Fibroblast of gingiva (primary cell): Measurements from ENCODE around the gene LHX2.
"Not testable (repeated sequence)": the region's sequence is repeated elsewhere in the genome, so short reads cannot be mapped to it uniquely, and the experiment has no call there.

Experiments used
- DNase-seq: peaks from one replicate; pipeline ENCODE4 v3.0.0-alpha.2; 2011; ENCODE audit warnings: low read depth

Gene LHX2, protein sequence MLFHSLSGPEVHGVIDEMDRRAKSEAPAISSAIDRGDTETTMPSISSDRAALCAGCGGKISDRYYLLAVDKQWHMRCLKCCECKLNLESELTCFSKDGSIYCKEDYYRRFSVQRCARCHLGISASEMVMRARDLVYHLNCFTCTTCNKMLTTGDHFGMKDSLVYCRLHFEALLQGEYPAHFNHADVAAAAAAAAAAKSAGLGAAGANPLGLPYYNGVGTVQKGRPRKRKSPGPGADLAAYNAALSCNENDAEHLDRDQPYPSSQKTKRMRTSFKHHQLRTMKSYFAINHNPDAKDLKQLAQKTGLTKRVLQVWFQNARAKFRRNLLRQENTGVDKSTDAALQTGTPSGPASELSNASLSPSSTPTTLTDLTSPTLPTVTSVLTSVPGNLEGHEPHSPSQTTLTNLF

GRCh38 chr9:124011460-124012301 lies at the start of gene LHX2:
Gene LHX2, plus strand, starts transcription at chr9:124011768. Its CDS starts 581 bp downstream, at chr9:124012349.
- peak; percentile 57 for DNase-seq

DNA sequence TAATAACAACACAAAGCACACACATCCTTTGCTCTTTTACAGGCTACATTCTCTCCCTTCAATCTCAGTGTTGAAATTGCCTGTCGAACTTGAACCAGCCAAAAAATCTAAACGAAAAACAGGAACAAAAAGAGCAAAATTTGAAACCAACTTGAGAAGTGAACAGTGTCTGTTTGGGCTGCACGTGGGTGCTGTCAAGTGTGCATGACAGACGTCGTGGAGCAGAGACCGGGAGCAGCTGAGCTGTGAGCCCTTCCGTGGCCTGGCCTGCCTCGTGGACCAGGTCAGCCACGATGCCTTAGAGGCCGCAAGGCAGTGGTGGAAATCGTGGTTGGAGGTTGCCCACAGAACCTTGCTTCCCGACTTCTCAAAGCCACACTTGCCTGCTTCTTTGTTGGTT lies 46.8 kb upstream of the LHX2 start:
- DNase-seq, result no peak

GRCh38 chr9:123965801-123966686 lies 45.5 kb upstream of the LHX2 start:
- no peak for DNase-seq

- no peak for DNase-seq
Observed at GRCh38 chr9:123967323-123967722, 44.2 kb upstream of the LHX2 start.

GRCh38 chr9:123972618-123973017 lies 39.0 kb upstream of the LHX2 start:
- no peak for DNase-seq

DNA sequence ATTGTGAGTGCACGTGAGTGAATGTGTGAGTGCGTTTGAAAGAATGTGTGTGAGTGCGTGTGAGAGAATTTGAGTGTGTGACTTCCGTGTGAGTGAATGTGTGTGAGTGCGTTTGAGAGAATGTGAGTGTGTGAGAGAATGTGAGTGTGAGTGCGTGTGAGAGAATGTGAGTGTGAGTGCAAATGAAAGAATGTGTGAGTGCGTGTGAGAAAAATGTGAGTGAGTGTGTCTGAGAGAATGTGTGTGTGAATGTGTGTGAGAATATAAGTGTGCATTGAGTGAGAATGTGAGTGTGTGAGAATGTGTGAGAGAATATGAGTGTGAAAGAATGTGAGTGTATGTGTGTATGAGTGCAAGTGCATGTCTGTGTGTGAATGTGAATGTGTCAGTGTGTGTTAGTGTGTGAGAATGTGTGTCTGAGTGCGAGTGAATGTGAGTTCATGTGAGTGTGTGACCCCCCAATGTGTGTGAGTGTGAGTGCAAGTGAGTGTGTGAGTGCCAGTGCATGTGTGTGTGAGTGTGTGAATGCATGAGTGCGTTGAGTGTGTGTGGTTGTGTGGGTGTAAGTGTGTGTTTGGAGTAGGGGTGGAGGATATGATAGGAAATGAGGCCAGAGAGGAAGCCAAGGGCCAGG lies 37.9 kb upstream of the LHX2 start:
- no peak for DNase-seq

GRCh38 chr9:123974471-123974870 lies 37.1 kb upstream of the LHX2 start:
- no peak for DNase-seq

- no peak for DNase-seq
Observed at GRCh38 chr9:123975871-123976270, 35.7 kb upstream of the LHX2 start.

DNA sequence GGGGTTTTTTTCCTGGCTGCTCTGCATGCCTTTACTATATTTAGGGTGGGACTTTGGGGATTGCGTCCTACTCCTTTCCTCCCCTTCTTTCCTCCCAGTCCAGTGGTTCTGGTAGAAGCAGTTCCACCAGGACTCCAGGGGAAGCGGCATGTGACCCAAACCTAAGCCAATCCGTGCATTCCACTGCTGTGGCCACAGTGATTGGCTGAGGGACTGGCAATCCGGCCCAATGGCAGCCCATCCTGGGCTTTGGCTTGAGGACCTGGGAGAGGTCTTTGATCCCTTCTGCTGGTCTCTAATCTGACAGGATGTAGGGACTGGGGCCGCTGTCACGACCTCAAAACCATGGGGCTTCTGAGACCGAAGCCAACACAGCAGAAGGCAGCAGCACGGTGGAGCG lies 35.0 kb upstream of the LHX2 start:
- not testable (repeated sequence) for DNase-seq

DNA sequence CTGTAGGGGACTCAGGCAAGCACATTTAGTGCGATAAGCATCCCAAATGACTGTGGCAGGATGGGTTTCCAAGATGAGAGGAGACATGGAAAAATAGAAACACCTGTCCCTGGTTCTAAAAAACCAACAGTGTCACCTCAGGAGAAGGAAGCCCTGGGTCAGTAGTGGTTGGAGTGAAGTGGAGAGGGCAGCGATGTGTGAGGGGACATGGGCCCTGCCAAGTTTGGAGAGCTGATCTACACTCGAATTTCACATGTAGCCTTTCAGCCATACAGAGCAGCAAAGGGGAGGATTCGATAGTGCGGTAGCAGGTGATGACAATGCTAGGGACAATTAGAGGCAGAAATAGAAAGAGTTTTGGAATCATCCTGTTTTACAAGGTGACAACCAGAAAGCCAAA lies 32.6 kb upstream of the LHX2 start:
- no peak for DNase-seq

DNA sequence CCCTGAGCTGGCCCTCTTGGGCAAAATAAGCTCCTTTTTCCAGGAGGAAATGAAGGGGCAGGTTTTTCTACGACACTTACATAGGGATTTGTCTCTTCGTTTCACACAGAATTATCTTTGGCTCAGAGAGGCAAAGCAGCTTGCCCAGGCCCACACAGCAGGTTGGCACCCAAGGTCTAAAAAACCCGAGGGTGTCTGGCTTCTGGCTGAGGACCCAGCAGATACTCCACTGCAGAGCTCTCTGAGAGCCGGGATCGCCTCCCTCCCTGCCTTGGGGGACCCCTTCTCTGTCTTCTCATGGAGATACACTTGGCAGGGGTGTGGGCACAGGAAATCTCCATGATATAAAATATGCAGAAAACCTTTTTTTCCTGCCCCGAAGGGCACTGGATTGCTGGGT lies 29.0 kb upstream of the LHX2 start:
- no peak for DNase-seq

GRCh38 chr9:123983047-123983446 lies 28.5 kb upstream of the LHX2 start:
- no peak for DNase-seq

DNA sequence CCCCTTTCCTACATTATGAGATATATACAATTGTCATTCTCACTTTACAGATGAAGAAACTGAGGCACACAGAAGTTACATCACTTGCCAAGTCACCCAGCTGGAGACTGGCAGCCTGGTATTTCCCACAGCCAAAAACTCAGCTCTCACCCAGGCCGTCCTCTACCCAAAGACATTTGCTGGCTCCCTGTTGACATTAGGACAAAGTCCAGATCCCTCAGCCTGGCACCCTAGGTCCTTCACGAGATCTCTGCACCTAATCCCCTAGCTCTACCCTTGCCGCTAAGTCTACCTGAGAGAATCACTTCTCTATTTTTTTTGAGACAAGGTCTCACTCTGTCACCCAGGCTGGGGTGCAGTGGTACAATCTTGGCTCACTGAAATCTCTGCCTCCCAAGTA lies 26.8 kb upstream of the LHX2 start:
- no peak for DNase-seq

DNA sequence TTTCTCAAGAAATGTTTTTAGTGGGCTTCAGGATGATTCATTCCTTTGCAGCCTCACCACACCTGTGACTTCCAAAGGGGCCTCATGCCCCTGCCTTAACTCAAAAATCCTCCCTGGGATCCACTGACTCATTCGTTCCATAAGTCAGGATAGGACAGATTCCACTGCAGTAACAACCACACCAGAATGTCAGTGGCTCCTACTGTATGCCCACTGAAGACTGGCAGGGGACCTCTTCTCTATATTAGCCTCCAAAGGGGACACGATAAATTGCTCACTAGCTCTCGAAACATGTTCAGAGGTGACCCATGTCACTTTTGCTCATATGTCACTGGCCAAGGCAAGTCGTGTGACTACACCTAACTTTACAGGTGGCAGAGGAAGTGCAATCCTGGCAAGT lies 25.7 kb upstream of the LHX2 start:
- DNase-seq, result no peak

DNA sequence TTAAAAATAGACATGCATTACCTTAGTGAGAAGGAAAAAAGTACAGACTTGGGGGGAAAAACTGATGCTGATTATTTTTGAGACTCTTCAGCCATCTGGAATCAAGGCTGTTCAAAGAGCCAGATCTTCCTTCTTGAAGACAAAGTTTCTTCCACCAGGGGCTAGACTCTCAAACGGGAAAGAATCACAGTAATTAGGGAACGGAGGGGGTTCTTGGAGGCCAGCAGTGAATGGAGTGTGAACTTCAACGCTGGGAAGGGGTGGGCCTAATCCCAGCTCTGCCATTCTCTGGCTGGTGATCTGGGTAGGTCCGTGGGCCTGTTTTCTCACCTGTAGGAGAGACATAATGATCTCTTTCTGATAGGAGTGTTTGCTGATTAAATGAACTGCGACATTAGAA lies 21.1 kb upstream of the LHX2 start:
- no peak for DNase-seq

GRCh38 chr9:123992679-123993078 lies 18.9 kb upstream of the LHX2 start:
- DNase-seq, result not testable (repeated sequence)

DNA sequence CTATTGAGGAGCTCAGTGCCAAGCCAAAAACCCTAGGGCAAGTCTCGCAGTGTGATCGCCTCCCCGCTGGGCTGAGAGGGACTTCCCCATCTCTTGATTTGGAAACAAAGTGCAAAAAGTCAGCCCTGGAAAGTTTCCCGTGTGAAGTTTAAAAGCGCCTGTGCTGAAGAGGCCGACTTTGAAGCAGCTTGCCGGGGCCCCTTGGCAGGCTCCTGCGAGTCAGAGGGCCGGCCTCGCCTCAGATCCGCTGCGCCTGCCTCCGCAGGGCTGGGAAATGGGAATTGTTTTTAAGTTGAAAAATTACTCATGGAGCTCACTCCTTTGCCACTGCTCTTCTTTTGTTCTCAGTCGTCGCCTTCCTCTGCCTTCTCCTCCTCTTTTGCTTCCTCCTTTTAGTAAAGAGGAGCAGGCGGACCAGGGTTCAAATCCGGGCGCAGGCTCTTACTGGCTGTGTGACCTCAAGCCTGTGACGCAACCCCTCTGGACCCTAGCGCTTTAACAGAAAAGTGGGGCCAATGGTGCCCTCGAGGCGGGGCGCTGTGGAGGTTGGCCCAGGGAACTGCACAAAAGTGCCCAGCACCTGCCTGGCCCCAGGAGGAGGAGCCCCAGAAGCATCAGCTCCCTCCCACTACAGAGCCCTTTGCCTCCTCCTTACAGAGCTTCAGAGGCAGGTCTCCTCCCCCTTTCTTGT lies 14.7 kb upstream of the LHX2 start:
- DNase-seq, result peak; percentile 16

DNA sequence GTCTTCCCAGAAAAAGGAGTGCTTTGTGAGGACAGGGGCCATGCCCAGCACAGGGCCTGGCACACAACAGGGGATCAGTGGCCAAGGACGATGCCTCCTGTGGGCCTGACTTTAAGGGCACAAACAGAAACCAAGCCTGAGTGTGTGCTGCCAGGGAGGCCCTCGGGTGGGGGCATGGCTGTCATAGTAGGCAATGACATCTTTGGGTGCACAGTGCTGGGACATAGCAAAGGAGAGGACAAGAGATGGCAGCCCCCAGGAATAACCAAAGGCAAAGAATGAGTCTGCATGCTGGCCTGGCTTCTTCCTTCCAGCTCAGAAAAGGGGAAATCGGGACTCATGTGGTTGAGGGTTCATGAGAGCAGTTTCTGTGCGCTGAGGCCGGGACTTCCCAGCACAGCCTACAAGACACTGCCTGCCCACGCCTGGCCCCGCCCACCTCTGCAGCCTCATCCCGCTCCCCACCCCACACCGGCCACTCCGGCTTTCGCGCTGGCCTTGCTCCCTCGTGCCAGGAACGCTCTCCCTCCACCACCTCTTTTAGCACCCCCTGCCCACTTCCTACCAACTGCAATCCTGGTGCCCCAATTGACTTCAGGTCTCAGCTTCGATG lies 13.8 kb upstream of the LHX2 start:
- no peak for DNase-seq

DNA sequence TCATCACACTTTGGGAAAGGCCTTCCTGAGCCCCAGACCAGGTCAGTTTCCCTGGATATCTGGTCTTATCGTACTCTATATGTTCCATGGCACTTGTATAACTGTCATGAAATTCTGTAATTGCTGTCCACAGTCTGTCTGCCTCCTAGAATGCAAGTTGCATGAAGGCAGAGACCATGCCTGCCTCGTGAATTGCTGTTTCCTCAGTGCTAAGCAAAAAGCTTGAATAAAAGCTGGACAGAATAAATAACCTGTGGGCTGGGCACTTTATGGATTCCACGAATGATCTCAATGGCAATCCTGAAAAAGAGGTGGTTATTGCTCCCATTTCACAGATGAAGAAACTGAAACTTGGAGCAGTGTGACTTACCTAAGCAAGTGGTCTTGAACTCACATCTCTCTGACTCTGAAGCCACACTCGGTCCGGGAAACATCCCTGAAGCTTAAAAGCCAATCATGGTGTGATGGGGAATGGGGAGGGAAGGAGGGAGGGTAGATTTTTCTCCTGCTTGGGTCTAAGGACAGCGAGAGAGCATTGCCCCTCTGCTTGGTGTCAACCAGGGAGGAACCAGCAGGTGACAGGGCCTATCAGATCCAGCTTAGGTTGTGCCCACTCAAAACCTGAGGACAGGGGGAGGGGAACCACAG lies 13.2 kb upstream of the LHX2 start:
- no peak for DNase-seq

DNA sequence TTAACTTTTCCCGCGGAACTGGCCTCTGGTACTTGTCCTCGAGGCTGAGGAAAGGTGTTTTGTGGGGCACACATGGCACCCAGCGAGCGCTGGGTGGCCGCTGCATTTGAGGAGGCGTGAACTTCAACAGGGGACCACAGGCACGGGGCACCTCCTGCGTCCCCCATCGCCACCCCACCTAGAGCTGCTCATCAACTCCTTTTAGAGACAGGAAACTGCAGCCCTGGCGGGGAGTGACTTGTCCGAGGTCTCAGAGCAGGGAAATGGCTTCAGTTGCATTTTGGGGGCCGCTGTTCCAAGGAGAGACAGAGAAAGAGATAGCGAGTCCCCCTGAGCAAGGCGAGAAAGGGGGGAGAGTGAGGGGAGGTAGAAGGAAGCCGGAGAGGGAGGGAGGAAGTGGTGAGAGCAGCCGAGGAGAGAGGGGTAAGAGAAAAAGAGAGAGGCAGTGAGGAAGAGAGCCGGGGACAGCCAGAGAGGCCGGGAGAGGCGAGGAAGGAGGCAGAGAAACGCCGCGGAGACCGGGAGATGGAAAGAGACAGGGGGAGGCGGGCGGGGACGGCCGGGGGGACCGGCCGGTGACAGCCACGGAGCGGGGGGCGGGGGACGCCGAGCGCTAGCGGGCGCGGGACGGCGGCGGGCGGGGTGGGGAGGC lies 12.5 kb upstream of the LHX2 start:
- DNase-seq, result no peak
